ENCODE measurements around the gene NNT. TPM values are rescaled to one million over a fixed set of nuclear protein-coding genes. Genes with fewer than 3 reads are reported as not detected.

The NNT gene
- 10 to 100 TPM; 13.2 to 40.3 (median 17.2) TPM for polyA plus RNA-seq

GRCh38 chr5:43602461-43603343 lies at the start of gene NNT:
NNT (plus strand) TSS chr5:43603180; CDS start chr5:43609196, 6,016 bp downstream.
- 0 to 1% (median 0%) methylated on average over 60 of the region's 60 CpGs for WGBS, 3 donors
- H3K27ac ChIP-seq (ENCODE audit: low read depth, low read length) = peak within 1 kb of the TSS; percentile 6

GRCh38 chr5:43553381-43553780 lies 49.6 kb upstream of the NNT start:
- WGBS, 3 donors = 68 to 84% (median 79%) methylated on average over 2 of the region's 2 CpGs
- H3K27ac ChIP-seq (ENCODE audit: low read depth, low read length) = no peak overlapping the region

GRCh38 chr5:43554497-43554896 lies 48.5 kb upstream of the NNT start:
- 80 to 88% (median 87%) methylated on average over 1 of the region's 1 CpG for WGBS, 3 donors
- H3K27ac ChIP-seq (ENCODE audit: low read depth, low read length) = no peak overlapping the region

GRCh38 chr5:43555895-43556606 lies 46.9 kb upstream of the NNT start:
- WGBS, 3 donors = 0 to 1% (median 0%) methylated on average over 44 of the region's 44 CpGs
- no peak overlapping the region for H3K27ac ChIP-seq (ENCODE audit: low read depth, low read length)

- WGBS, 3 donors = 0 to 1% (median 1%) methylated on average over 15 to 29 of the region's 30 CpGs
- H3K27ac ChIP-seq (ENCODE audit: low read depth, low read length) = peak overlapping the region; percentile 92
Measured at GRCh38 chr5:43556607-43556856, 46.4 kb upstream of the NNT start.

GRCh38 chr5:43556857-43557542 lies 46.0 kb upstream of the NNT start, which contains the start of gene PAIP1:
PAIP1 (minus strand) TSS chr5:43557077; CDS start chr5:43556846, 231 bp downstream.
- 0 to 1% (median 1%) methylated on average over 58 to 79 of the region's 79 CpGs for WGBS, 3 donors
- peak within 1 kb of the TSS; percentile 92 for H3K27ac ChIP-seq (ENCODE audit: low read depth, low read length)

GRCh38 chr5:43560128-43560527 lies 42.9 kb upstream of the NNT start:
- H3K27ac ChIP-seq (ENCODE audit: low read depth, low read length) = no peak overlapping the region
- WGBS, 3 donors = 33 to 49% (median 48%) methylated on average over 2 of the region's 2 CpGs

- no peak overlapping the region for H3K27ac ChIP-seq (ENCODE audit: low read depth, low read length)
Measured at GRCh38 chr5:43561356-43561755, 41.6 kb upstream of the NNT start.

GRCh38 chr5:43563321-43563720 lies 39.7 kb upstream of the NNT start:
- WGBS, 3 donors = 44 to 72% (median 53%) methylated on average over 3 of the region's 3 CpGs
- no peak overlapping the region for H3K27ac ChIP-seq (ENCODE audit: low read depth, low read length)

GRCh38 chr5:43564289-43564850 lies 38.6 kb upstream of the NNT start:
- WGBS, 3 donors = 57 to 62% (median 58%) methylated on average over 5 of the region's 5 CpGs
- H3K27ac ChIP-seq (ENCODE audit: low read depth, low read length) = no peak overlapping the region

- 81 to 85% (median 84%) methylated on average over 5 of the region's 5 CpGs for WGBS, 3 donors
Measured at GRCh38 chr5:43565043-43565442, 37.9 kb upstream of the NNT start.

GRCh38 chr5:43567967-43568366 lies 35.0 kb upstream of the NNT start:
- 65 to 84% (median 84%) methylated on average over 3 of the region's 3 CpGs for WGBS, 3 donors
- no peak overlapping the region for H3K27ac ChIP-seq (ENCODE audit: low read depth, low read length)

More at GRCh38 chr5:43565043-43565442, 37.9 kb upstream of the NNT start:
- H3K27ac ChIP-seq (ENCODE audit: low read depth, low read length) = no peak overlapping the region

- no peak overlapping the region for H3K27ac ChIP-seq (ENCODE audit: low read depth, low read length)
- 74 to 90% (median 84%) methylated on average over 4 of the region's 4 CpGs for WGBS, 3 donors
Measured at GRCh38 chr5:43569236-43569746, 33.7 kb upstream of the NNT start.

GRCh38 chr5:43570450-43571158 lies 32.4 kb upstream of the NNT start:
- WGBS, 3 donors = 87 to 89% (median 87%) methylated on average over 8 of the region's 8 CpGs
- no peak overlapping the region for H3K27ac ChIP-seq (ENCODE audit: low read depth, low read length)

GRCh38 chr5:43571237-43571636 lies 31.7 kb upstream of the NNT start:
- 54 to 86% (median 67%) methylated on average over 5 of the region's 5 CpGs for WGBS, 3 donors
- H3K27ac ChIP-seq (ENCODE audit: low read depth, low read length) = no peak overlapping the region

- H3K27ac ChIP-seq (ENCODE audit: low read depth, low read length) = no peak overlapping the region
- 52 to 67% (median 53%) methylated on average over 2 of the region's 2 CpGs for WGBS, 3 donors
Measured at GRCh38 chr5:43572357-43572756, 30.6 kb upstream of the NNT start.

GRCh38 chr5:43573058-43573457 lies 29.9 kb upstream of the NNT start:
- H3K27ac ChIP-seq (ENCODE audit: low read depth, low read length) = no peak overlapping the region
- 41 to 70% (median 50%) methylated on average over 1 of the region's 1 CpG for WGBS, 3 donors
